GM23248 (cell line): Measurements from ENCODE around the gene PLPPR3. TPM values are rescaled to one million over a fixed set of nuclear protein-coding genes. Genes with fewer than 3 reads are reported as not detected.

Source experiments
- DNase-seq: peaks from one replicate; pipeline ENCODE4 v3.0.0-alpha.2; 2015
- H2AFZ ChIP-seq: fragments of 200-600 bp; sonication (generic); 2 replicates; pipeline ENCODE4 v1.6.1; 2016; ENCODE audit warnings: antibody characterized with exemption
- H3F3A ChIP-seq: fragments of 200-600 bp; sonication (generic); 2 replicates; pipeline ENCODE4 v1.6.1; 2016; ENCODE audit warnings: mild to moderate bottlenecking, antibody characterized with exemption, mixed run types; ENCODE audit not compliant: insufficient read depth
- H3K27ac ChIP-seq: fragments of 200-600 bp; sonication (generic); 2 replicates; pipeline ENCODE4 v1.5.1; 2016; ENCODE audit warnings: mild to moderate bottlenecking
- H3K27me3 ChIP-seq: fragments of 200-600 bp; sonication (generic); replicated peaks from 2 replicates; pipeline ENCODE4 v1.6.1; 2016; ENCODE audit warnings: mild to moderate bottlenecking; ENCODE audit not compliant: insufficient read depth
- H3K36me3 ChIP-seq: fragments of 200-600 bp; sonication (generic); 2 replicates; pipeline ENCODE4 v1.6.1; 2016; ENCODE audit warnings: low read depth, mild to moderate bottlenecking
- H3K4me1 ChIP-seq: fragments of 200-600 bp; sonication (generic); 2 replicates; pipeline ENCODE4 v1.6.1; 2016; ENCODE audit warnings: mild to moderate bottlenecking; ENCODE audit not compliant: insufficient read depth
- H3K4me2 ChIP-seq: fragments of 200-600 bp; sonication (generic); one replicate; pipeline ENCODE4 v1.6.1; 2016; ENCODE audit warnings: mild to moderate bottlenecking; ENCODE audit not compliant: unreplicated experiment
- H3K4me3 ChIP-seq: fragments of 200-600 bp; sonication (generic); 2 replicates; pipeline ENCODE4 v1.5.1; 2016; ENCODE audit warnings: mild to moderate bottlenecking
- H3K79me2 ChIP-seq: fragments of 200-600 bp; sonication (generic); 2 replicates; pipeline ENCODE4 v1.6.1; 2016; ENCODE audit warnings: mild to moderate bottlenecking; ENCODE audit not compliant: insufficient read depth
- H3K9ac ChIP-seq: fragments of 200-600 bp; sonication (generic); 2 replicates; pipeline ENCODE4 v1.6.1; 2016; ENCODE audit warnings: mild to moderate bottlenecking
- H3K9me2 ChIP-seq: fragments of 200-600 bp; sonication (generic); 2 replicates; pipeline ENCODE4 v1.6.1; 2016; ENCODE audit warnings: mixed run types, mild to moderate bottlenecking, moderate library complexity; ENCODE audit not compliant: insufficient read depth
- H3K9me3 ChIP-seq: fragments of 200-600 bp; sonication (generic); one replicate; pipeline ENCODE4 v1.6.1; 2017; ENCODE audit warnings: low read depth
- H4K20me1 ChIP-seq: fragments of 200-600 bp; sonication (generic); 2 replicates; pipeline ENCODE4 v1.6.0; 2016; ENCODE audit not compliant: insufficient read depth
- EZH2 ChIP-seq: fragments of 200-600 bp; sonication (generic); IDR thresholded peaks from 2 replicates; pipeline ENCODE4 v1.6.1; 2018; ENCODE audit warnings: antibody characterized with exemption, mild to moderate bottlenecking; ENCODE audit not compliant: insufficient read depth, poor library complexity, severe bottlenecking
- EZH2phosphoT487 ChIP-seq: fragments of 200-600 bp; sonication (generic); IDR thresholded peaks from 2 replicates; pipeline ENCODE4 v1.6.1; 2018; ENCODE audit warnings: antibody characterized with exemption, moderate library complexity, mild to moderate bottlenecking, low read depth; ENCODE audit not compliant: insufficient read depth
- WGBS, 2 experiments: methylation state at CpG; one replicate each; pipeline ENCODE4 v1.1.6; 2015 to 2017; ENCODE audit warnings: low lambda C conversion rate in 2 of 2, low coverage in 1 of 2; ENCODE audit errors: missing lambda C conversion rate in 2 of 2; 5-methylcytosine and 5-hydroxymethylcytosine counted together
- in situ Hi-C: fragments of 300-500 bp; cut with MboI; formaldehyde crosslinking; loops from 2 replicates; pipeline ENCODE4 v1.15.0; 2020
- polyA plus RNA-seq: library from polyadenylated mRNA; unstranded; fragments of >200 nt; fragmentation: Nextera tagmentation; extraction: Ambion mirVana; gene quantifications from 2 replicates; pipeline ENCODE4 v1.2.1, GENCODE V29; 2016
- total RNA-seq: library from RNA; depleted of rRNA; stranded (reverse); fragments of >200 nt; shearing (Covaris generic); gene quantifications from 2 replicates; pipeline ENCODE4 v1.2.3, GENCODE V29; 2014

PLPPR3 gene
- total and polyA plus RNA-seq, 2 experiments from 2014 or later, result 0.32 TPM; not detected in 1

- in situ Hi-C loops, result loop anchor here (10.0 kb wide), 1 partner anchor 206 kb away; the partner anchor contains the start of gene WDR18
- H3K9me2 ChIP-seq, result no peaks in the 10 kb centered on the region
- peak overlapping the region; percentile 79 for H2AFZ ChIP-seq
These were observed 42.7 kb downstream of the PLPPR3 start for GRCh38 chr19:778910-779653.

GRCh38 chr19:776549-776948 is 45.2 kb downstream of the PLPPR3 start:
- in situ Hi-C loops, result loop anchor here (10.0 kb wide), 1 partner anchor 208 kb away; the partner anchor contains the start of gene WDR18
- Histone ChIP-seq H3K4me1 (0 out of 2 replicates have a peak, but pooled peaks cover 5% of the 10 kb centered on the region), H4K20me1 (no peaks in the 10 kb centered on the region), H3F3A (no peaks in the 10 kb centered on the region), H3K9ac (no peak overlapping the region), H3K9me3 (no peaks in the 10 kb centered on the region), H3K36me3 (no peaks in the 10 kb centered on the region), H3K27me3 (no peaks in the 10 kb centered on the region), H3K79me2 (no peaks in the 10 kb centered on the region), H3K27ac (no peak overlapping the region), H3K9me2 (no peaks in the 10 kb centered on the region), H2AFZ (no peak overlapping the region), H3K4me3 (no peak overlapping the region), H3K4me2 (no peak overlapping the region)
- WGBS, 2 experiments, result 76 to 78% methylated on average over 18 of the region's 18 CpGs
- TF ChIP-seq EZH2 (no peak), EZH2phosphoT487 (no peak)
- DNase-seq, result no peak

More at GRCh38 chr19:778910-779653, 42.7 kb downstream of the PLPPR3 start:
- H4K20me1 ChIP-seq, result no peaks in the 10 kb centered on the region
- H3K4me2 ChIP-seq, result peak overlapping the region; percentile 29
- WGBS, 2 experiments, result 19 to 21% methylated on average over 35 to 36 of the region's 36 CpGs
- H3K27me3 ChIP-seq, result no peaks in the 10 kb centered on the region
- no peak for TF ChIP-seq EZH2phosphoT487
- no peak for TF ChIP-seq EZH2
- H3F3A ChIP-seq, result no peaks in the 10 kb centered on the region
- peak; percentile 96 for DNase-seq
- peak overlapping the region; percentile 71 for H3K9ac ChIP-seq
- no peak overlapping the region for H3K4me3 ChIP-seq
- H3K79me2 ChIP-seq, result no peaks in the 10 kb centered on the region
- H3K9me3 ChIP-seq, result no peaks in the 10 kb centered on the region
- H3K4me1 ChIP-seq, result peaks cover 17% of the 10 kb centered on the region
- no peaks in the 10 kb centered on the region for H3K36me3 ChIP-seq
- peak overlapping the region; percentile 72 for H3K27ac ChIP-seq

GRCh38 chr19:772730-773436 is 48.9 kb downstream of the PLPPR3 start:
- Histone ChIP-seq H3K36me3 (no peaks in the 10 kb centered on the region), H2AFZ (no peak overlapping the region), H3K27ac (no peak overlapping the region), H4K20me1 (no peaks in the 10 kb centered on the region), H3K9me2 (no peaks in the 10 kb centered on the region), H3K9me3 (no peaks in the 10 kb centered on the region), H3K4me2 (no peak overlapping the region), H3K27me3 (no peaks in the 10 kb centered on the region), H3K4me1 (0 out of 2 replicates have a peak, but pooled peaks cover 5% of the 10 kb centered on the region), H3F3A (peaks cover 10% of the 10 kb centered on the region; the same call in 1 of the 2 replicates), H3K79me2 (no peaks in the 10 kb centered on the region), H3K9ac (no peak overlapping the region), H3K4me3 (no peak overlapping the region)
- DNase-seq, result no peak
- in situ Hi-C loops, result loop anchor here (10.0 kb wide), 1 partner anchor 212 kb away; the partner anchor contains the start of gene WDR18
- WGBS, 2 experiments, result 84 to 87% methylated on average over 15 to 18 of the region's 18 CpGs
- no peak for TF ChIP-seq EZH2phosphoT487
- TF ChIP-seq EZH2, result no peak

GRCh38 chr19:772063-772462 is 49.7 kb downstream of the PLPPR3 start:
- no peak for DNase-seq
- Histone ChIP-seq H3K9me2 (no peaks in the 10 kb centered on the region), H3K4me3 (no peak overlapping the region), H4K20me1 (no peaks in the 10 kb centered on the region), H3K27me3 (no peaks in the 10 kb centered on the region), H3K27ac (no peak overlapping the region), H3K4me1 (0 out of 2 replicates have a peak, but pooled peaks cover 5% of the 10 kb centered on the region), H3K79me2 (no peaks in the 10 kb centered on the region), H3K36me3 (no peaks in the 10 kb centered on the region), H3K4me2 (no peak overlapping the region), H3K9me3 (no peaks in the 10 kb centered on the region), H2AFZ (no peak overlapping the region), H3F3A (peaks cover 11% of the 10 kb centered on the region; the same call in 1 of the 2 replicates), H3K9ac (no peak overlapping the region)
- 87 to 89% methylated on average over 4 to 5 of the region's 5 CpGs for WGBS, 2 experiments
- in situ Hi-C loops, result loop anchor here (10.0 kb wide), 1 partner anchor 213 kb away; the partner anchor contains the start of gene WDR18
- TF ChIP-seq EZH2 (no peak), EZH2phosphoT487 (no peak)
